Central memory CD4-positive, alpha-beta T cell (primary cell): ENCODE data around the gene CFAP70.

Experiments
- DNase-seq: peaks from one replicate; pipeline ENCODE4 v3.0.0; 2022

The CFAP70 gene

GRCh38 chr10:73251683-73252444 is 106.8 kb downstream of the CFAP70 start:
- DNase-seq = no peak

GRCh38 chr10:73248259-73248724 is 110.4 kb downstream of the CFAP70 start:
- no peak for DNase-seq

GRCh38 chr10:73247509-73248258 is 111.0 kb downstream of the CFAP70 start:
- no peak for DNase-seq

- peak; percentile 93 for DNase-seq
These were observed 111.8 kb downstream of the CFAP70 start, which contains the start of gene DNAJC9 for GRCh38 chr10:73246646-73247508. DNAJC9 (minus strand) TSS chr10:73247255; CDS start chr10:73247189, 66 bp downstream.

- peak; percentile 3 for DNase-seq
These were observed 112.4 kb downstream of the CFAP70 start for GRCh38 chr10:73246322-73246645.

- no peak for DNase-seq
These were observed 113.7 kb downstream of the CFAP70 start for GRCh38 chr10:73244866-73245477.

GRCh38 chr10:73239908-73240307 is 118.8 kb downstream of the CFAP70 start:
- no peak for DNase-seq

GRCh38 chr10:73238990-73239566 is 119.6 kb downstream of the CFAP70 start:
- DNase-seq = no peak

GRCh38 chr10:73234695-73235094 is 124.0 kb downstream of the CFAP70 start:
- no peak for DNase-seq

GRCh38 chr10:73233883-73234282 is 124.8 kb downstream of the CFAP70 start:
- DNase-seq = no peak

- DNase-seq = no peak
These were observed 125.8 kb downstream of the CFAP70 start for GRCh38 chr10:73232887-73233286.

GRCh38 chr10:73229567-73229966 is 129.1 kb downstream of the CFAP70 start:
- DNase-seq = no peak

GRCh38 chr10:73228247-73228646 is 130.4 kb downstream of the CFAP70 start:
- no peak for DNase-seq

GRCh38 chr10:73226663-73227062 is 132.0 kb downstream of the CFAP70 start:
- DNase-seq = no peak

- DNase-seq = no peak
These were observed 133.1 kb downstream of the CFAP70 start for GRCh38 chr10:73225518-73225917.

GRCh38 chr10:73220989-73221388 is 137.7 kb downstream of the CFAP70 start:
- DNase-seq = no peak

- no peak for DNase-seq
These were observed 139.3 kb downstream of the CFAP70 start for GRCh38 chr10:73219384-73219783.

- no peak for DNase-seq
These were observed 140.1 kb downstream of the CFAP70 start for GRCh38 chr10:73218431-73219191.

- no peak for DNase-seq
These were observed 141.0 kb downstream of the CFAP70 start for GRCh38 chr10:73217628-73218027.

GRCh38 chr10:73215749-73216148 is 142.9 kb downstream of the CFAP70 start:
- DNase-seq = no peak

- no peak for DNase-seq
These were observed 147.4 kb downstream of the CFAP70 start for GRCh38 chr10:73211106-73211811.
